OCI-LY3 (cell line): ENCODE data around the gene SHBG.

Experiments used
- CTCF ChIP-seq: fragments of 200-600, 300-600 bp; sonication (generic); IDR thresholded peaks from 2 replicates; pipeline ENCODE4 v1.5.1; 2014; ENCODE audit warnings: antibody characterized with exemption, low read length, low read depth
- EZH2phosphoT487 ChIP-seq: fragments of 200-600 bp; shearing (Covaris generic); IDR thresholded peaks from 2 replicates; pipeline ENCODE4 v1.6.1; 2018; ENCODE audit warnings: antibody characterized with exemption, mixed run types, low read depth

- no peak for TF ChIP-seq CTCF
- no peak for TF ChIP-seq EZH2phosphoT487
Measured at GRCh38 chr17:7627250-7628121, 2.4 kb upstream of the SHBG start, which contains the start of gene SAT2.
